NCI-H1105 treated with DMSO at 0.1 percent for 48 hours (cell line): ENCODE measurements around the gene ZBTB42.

Source experiments
- DNase-seq: peaks from one replicate; lab custom pipeline; 2025; lab: John Stamatoyannopoulos, UW

Gene ZBTB42

DNA sequence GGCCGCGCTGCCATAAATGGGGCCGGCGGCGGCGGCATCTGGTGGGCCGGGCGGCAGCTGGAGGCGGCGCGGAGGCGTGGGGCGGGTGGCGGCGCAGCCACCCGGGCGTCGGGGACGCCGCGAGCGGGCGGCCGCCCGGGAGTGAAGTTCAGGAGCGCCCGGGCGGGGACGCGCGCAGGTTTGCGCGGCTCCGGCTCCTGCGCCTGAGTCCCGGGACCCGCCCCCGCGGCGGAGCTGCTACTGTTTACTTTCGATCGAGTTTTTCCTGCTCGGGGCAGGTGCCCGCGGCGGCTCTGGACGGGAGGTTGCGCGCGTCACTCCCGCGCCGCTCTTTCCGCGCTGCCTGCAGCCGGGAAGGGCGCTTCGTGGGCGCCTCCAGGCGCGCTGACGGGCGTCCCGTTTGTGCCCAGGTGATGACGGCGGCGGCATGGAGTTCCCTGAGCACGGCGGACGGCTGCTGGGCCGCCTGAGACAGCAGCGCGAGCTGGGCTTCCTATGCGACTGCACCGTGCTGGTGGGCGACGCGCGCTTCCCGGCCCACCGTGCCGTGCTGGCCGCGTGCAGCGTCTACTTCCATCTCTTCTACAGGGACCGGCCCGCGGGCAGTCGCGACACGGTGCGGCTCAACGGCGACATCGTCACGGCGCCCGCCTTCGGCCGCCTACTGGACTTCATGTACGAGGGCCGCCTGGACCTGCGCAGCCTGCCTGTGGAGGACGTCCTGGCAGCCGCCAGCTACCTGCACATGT is at the start of gene ZBTB42:
Gene ZBTB42, plus strand, starts transcription at position 331 of the 749 bp plus-strand sequence. Its CDS starts 97 bp downstream, at position 428.
- DNase-seq = peak; percentile 36

DNA sequence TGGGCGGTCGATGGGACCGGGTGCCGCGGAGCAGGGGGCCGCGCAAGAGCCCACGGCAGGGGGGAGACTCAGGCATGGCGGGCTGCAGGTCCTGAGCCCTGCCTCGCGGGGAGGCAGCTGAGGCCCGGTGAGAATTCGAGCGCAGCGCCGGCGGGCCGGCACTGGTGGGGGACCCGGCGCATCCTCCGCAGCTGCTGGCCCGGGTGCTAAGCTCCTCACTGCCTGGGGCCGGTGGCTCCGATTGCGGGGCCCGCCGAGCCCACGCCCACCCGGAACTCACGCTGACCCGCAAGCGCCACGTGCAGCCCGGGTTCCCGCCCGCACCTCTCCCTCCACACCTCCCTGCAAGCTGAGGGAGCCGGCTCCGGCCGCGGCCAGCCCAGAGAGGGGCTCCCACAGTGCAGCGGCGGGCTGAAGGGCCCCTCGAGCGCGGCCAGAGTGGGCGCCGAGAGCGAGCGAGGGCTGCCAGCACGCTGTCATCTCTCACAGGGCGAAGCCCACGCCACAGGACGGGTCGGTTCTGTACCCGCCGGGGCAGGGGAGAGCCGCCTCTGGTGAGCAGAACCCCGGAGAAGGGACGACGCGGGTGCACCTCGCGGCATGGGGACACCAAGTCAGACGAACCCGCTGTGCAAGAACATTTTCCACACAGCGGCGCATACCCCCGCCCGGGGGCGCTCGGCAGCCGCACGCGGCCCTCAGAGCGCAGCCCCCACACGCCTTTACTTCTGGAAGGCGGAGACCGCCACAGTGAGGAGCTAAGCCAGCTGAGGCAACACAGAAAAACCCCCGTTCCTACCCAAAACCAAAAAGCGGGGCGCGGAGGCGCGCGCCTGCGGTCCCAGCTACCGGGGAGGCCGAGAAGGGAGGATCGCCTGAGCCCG is 49.1 kb upstream of the ZBTB42 start:
- DNase-seq = no peak

DNA sequence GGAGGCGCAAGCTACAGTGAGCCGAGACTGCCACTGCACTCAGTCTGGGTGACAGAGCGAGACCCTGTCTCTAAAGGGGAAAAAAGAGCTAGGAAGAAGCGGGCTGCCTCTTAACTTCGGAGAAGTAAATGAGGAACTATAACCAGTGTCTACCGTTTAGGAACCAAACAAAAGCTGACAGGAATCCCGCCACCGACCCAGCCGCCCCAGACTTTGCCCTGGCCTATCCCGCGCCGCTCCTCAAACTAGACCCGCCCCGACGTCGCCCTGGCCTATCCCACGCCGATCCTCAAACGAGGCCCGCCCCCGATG is 48.5 kb upstream of the ZBTB42 start:
- DNase-seq = no peak

DNA sequence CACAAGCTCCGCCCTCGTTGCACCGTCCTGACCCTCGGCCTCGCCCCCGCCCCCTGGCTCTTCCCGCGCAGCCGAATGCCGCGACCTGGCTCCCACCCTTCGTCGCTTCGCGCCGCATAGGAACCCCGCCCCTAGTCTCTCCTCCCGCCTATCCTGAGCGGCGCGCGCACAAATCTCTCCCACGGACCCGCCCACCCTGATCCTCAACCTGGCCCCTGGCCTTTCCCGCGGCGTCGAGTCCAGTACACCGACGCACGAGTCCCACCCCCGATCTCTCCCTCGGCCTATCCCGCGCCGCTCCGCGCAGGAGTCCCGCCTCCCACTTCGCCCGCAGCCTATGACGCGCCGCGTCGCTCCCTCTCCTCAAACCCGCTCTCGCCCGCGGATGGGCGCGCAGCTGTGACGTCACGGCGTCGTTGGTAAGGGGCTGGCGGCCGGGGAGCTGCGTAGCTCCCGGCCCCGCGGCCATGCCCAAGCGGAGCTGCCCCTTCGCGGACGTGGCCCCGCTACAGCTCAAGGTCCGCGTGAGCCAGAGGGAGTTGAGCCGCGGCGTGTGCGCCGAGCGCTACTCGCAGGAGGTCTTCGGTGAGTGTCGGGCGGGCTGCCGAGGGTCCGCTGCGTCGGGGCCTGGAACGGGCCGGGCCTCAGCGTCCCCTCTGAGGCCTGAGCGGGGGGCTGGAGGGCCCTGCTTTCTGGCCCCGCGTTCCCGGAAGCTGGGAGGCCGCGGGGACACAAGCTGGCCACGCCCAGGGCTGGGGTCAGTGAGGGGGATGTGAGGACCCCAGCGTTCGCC is 48.0 kb upstream of the ZBTB42 start, which contains the start of gene SIVA1:
Gene SIVA1, plus strand, starts transcription at position 413 of the 793 bp plus-strand sequence. Its CDS starts 55 bp downstream, at position 468.
- peak; percentile 99 for DNase-seq

DNA sequence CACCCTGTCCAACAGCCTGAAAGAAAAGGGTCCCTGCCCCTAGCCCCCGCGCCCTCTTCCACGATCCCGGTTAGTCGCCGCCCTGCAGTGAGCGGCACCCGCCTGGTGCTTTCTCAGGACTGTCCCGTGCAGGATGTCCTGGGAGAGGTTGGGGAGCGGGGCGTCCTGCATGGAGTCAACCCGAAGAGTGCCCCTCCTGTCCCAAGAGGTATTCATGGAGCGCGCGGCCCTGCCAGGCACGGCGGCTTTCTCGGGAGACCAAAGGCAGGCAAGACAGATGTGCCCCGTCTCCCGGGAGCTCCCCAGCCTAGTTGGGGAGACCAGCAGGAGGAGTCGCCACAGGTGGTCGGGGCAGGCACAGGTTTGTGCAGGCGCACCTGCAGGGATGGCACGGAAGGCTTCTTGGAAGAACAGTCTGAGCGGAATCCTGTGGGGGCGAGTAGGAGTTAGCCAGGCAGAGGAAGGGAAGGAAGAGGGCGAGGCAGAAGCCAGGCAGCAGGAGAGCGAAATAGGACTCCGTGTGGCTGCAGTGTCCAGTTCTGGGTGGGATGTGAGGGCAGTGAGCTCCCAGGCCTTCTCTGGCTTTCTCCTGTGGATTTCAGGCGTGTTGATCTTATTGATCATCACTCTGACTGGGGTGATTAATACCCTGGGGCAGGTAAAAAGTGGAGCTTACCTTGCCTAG is 47.2 kb upstream of the ZBTB42 start:
- DNase-seq = no peak

DNA sequence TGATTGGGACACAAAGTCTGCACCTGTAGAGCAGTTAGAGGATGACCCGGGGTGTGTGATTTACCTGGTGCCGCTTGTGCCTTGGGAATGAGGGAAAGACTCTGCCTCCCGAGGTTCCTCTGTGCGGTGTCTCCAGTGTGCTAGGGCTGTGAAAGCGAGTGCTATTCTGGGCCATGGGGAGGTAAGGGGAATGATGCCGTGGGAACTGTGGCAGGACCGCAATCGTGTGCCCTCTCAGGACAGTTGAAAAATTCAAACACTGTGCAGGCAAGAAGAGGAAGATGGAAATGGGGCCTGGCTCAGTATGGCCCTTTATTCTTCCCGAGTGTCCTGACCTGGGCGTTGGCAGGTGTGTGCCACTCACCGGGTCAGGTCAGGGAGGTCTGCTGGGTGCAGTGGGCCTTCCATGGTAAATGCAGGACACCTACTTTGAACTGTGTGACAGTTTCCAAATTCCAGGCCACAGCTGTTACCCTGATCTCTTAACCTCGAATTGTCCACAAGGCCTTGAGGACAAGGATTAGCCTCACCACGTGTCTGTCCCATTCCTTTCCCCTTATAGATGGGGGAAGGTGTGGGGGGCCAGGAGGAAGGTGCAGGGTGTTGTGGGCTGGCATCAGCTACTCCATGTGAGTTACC is 46.6 kb upstream of the ZBTB42 start:
- DNase-seq = no peak

DNA sequence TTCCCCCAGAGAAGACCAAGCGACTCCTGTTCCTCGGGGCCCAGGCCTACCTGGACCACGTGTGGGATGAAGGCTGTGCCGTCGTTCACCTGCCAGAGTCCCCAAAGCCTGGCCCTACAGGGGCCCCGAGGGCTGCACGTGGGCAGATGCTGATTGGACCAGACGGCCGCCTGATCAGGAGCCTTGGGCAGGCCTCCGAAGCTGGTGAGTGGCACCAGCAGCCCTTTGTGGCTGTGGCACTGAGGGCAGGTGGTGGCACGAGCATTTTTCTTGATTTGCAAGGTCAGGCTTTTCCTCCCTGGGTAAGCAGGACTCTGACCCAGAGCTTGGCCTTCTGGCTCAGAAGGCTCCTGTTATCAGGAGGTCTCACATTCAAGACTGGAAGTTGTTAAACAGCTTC is 45.3 kb upstream of the ZBTB42 start:
- DNase-seq = no peak

DNA sequence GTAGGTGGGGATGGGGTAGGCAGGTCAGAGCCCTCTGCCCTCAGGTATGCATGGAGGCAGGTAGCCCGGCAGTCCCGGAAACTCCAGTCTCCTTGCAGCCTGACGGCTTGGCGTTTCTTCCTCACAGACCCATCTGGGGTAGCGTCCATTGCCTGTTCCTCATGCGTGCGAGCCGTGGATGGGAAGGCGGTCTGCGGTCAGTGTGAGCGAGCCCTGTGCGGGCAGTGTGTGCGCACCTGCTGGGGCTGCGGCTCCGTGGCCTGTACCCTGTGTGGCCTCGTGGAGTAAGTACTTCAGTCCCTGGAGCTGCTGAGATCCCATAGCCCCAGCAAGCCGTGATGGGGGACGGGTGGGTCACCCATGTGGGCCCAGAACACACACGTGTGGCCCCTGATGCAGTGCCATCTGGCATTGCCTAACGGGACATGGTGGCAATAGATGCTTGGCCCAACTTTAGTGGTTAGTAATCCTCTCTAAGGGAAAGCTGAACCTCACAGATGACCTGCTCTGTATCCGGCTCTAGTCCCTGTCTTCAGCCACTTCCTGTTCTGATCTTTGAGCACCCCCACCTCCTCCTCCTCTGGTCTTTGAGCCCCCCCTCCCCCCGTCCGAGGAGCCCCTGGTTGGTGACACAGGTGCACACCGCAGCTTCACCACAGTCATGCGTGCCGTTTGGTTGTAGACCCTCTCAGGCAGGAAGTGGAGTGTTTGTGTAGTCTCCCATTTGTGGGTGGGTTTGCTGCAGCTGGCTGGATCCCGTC is 44.2 kb upstream of the ZBTB42 start:
- DNase-seq = no peak

DNA sequence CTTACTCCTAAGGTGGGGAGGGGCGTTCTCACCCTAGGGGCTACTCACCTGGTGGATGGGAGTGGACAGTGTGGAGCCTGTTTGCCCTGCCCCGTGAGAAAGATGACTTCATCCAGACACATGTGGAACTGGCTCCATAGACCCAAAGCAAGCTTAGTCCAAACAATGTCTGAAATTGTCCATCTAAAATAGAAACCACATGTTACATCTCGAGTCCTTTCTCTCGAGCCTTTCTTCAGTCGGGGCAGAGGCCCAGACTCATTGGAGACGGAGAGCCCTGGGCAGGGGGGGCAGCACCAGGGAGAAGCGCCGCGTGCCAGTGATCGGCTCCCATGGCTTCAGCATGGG is 43.7 kb upstream of the ZBTB42 start:
- no peak for DNase-seq

DNA sequence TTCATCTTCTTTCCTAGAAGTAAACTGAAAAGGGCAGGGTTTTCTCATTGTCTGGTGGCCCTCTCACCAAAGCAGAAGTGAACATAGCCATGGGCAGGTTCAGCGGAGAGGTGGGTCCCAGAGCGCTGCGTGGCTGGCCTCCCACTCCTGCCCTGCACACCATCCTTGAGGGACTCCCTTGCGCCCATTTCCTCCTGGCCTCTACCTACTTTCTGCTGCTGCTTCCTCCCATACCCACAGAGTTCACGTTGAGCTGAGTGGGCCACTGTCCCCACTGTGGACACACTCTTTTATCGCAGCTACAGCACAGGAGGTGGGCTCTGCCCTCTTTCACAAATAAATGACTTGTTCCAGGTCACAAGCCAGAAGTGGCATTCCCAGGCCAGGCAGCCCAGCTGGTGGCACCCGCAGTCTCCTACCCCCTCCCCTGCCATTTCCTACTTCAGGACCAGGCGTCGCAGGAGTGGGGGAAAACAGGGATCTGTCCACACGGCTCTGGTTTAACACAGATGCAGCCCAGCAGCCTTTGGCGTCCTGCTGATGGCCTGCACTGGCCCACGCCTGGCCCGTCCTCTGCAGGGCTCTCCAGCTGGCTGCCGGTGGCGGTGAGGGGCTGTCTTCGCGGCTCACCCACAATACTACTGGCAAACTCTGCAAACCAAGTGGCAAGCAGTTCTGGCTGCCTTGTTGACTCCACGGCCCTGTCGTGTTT is 43.1 kb upstream of the ZBTB42 start:
- DNase-seq = no peak

DNA sequence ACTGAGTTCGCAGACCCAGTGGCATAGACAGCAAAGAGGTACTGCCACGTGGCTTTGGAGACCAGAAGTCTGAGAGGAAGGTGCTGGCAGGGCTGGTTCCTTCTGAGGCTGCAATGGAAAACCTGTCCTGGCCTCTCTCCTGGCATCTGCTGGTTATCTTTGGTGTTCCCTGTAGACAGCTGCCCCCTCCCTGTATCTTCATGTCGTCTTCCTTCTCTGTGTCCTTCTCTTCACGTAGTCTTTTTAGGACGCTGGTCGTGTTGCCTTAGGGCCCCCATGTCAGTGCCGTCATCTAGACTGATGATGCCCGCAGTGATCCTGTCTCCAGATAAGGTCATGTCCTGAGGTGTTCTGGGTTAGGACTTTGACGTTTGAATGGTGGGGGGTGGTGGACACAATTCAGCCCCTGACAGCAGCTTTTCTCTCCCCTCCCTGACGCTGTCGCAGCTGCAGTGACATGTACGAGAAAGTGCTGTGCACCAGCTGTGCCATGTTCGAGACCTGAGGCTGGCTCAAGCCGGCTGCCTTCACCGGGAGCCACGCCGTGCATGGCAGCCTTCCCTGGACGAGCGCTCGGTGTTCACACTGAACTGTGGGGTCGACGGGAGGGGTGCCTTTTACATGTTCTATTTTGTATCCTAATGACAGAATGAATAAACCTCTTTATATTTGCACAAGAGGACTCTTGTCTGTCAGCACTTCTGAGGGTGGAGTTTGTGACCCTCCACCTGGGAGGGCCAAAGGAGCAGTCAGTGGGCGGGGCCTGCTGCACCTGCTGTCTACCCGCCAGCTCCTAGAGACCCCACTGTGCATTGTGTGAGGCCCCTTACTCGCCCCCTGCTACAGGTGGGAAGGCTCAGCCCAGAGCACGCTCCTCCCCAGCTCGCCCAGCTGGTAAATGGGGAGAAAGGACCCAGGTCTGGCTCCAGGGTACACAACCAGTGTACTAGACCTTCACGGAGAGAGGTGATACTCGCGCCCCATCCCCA is 41.6 kb upstream of the ZBTB42 start:
- DNase-seq = no peak

DNA sequence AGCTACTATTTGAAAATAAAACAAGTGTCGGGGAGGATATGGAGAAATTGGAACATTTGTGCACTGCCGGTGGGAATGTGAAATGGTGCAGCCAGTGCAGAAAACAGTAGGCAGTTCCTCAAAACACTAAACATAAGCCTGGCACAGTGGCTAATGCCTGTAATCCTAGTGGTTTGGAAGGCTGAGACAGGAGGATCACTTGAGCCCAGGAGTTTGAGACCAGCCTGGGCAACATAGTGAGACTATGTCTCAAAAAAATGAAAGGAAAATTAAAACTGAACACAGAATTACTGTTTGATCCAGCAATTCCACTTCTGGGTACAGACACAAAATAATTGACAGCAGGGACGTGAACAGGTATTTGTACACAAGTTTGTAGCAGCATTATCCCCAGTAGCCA is 35.4 kb upstream of the ZBTB42 start:
- no peak for DNase-seq

DNA sequence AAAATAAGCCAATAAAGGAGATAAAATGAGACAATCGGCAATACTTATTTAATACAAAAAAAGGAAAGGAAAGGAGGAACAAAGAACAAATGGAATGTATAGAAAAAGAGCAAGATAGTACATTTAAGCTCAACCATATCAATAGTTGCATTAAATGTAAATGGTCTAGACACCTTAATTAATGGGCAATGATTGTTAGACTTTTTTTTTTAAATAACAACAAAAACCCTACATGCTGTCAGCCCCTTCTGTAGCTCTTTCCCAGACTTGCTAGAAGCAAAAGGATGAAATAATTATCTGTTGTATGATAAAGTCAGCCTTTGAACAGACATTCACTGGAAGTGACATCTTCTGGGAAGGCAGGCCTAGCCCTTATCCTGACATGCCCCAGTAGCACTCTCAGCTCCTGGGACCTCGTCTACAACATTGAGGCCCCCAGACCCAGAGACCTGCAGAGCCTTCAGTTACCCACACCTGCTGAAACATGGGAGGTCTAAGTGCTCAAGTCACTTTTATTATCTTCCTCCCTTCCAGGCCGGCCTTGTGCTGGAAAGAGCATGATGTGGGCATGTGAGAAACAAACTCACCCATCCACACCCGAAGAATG is 34.5 kb upstream of the ZBTB42 start:
- no peak for DNase-seq

DNA sequence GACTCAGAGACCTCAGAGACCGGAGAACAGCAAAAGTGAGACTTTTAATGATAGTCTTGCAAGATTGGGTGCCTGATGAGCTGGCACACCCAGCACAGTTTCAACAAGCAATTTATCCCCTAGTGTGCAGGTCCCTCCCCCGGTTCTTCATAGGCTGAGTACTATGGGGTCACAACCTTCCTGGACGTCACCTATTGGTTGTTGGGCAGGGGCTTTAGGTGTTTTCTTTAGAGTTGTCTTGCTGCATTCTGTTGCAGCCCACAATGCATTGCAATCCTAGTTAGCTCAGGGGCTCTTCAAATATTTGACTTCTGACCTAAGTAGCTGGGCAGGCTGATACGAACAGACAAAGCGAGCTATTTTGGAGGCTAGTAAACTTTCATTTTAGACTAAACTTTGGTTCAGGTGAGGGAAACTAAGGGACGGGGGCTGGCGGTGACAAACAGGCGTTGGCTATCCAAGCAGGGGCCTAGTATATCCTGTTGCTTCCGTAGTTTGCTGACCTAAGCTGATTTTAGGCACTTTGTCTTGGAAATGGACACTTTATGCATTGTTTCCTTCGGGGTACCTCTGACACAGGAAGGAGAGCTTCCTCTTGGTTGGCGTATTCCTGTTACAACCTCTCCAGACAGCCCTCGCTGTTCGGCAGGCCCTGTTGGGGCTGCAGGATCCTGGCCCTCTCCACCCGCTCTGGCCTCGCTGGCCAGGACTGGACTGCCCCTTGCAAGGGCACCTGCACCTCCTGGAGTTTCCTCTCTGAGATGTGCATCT is 33.9 kb upstream of the ZBTB42 start:
- no peak for DNase-seq

DNA sequence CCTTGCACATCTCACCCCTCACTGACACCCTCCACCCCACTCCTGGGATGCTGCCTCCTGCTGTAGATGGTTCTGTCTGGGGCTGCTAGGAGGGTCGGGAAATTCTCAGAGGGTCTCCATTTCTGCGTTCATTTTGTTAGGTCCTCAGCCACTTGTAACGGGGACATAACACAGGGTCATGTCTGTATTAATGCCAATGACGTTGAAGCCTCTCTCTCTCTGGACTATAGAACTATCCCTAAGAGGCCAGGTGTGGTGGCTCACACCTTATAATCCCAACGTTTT is 33.3 kb upstream of the ZBTB42 start:
- DNase-seq = no peak

DNA sequence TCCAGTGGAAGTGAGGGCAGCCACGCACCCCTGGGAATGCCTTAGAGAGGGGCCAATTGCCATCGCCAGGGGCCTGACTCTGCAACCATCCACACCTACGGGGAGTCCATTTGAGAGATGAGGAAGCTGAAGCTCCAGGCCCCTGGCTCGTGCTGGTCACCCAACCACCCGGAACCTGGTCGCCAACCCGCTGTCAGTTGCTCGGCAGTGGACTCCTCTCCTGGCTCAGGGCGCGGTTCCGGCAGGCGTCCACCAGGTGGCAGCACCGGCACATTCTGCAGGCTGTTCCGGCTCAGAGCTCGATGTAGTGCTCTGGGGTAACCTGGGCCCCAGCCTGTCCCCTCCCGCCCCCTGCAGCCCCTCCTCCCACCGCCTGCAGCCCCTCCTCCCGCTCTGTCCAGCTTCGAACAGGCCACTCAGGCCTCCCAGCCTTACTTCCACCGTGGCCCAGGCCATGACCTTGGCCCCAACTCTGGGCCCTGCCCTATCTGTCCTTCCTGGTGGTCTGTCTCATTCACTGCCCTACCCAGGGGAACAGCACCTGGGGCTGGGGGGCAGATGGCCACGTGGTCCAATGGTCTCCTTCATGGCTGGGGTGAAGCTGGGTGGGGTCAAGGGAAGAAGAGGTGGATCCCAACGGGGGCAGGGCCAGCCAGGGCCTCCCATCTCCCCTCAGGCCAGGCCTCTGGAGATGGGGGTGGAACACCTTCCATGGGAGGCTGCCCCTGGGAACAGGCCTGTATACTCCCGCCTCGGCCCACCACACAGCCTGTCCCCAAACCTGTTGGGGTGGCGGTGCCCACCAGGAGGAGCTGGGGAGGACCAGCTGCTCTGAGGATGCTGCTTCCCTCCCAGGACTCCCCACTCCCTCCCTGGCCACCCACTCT is 32.2 kb upstream of the ZBTB42 start:
- peak; percentile 69 for DNase-seq
